Testis (tissue), 2 donors: ENCODE results near the gene ZNF528.

Source experiments
- POLR2A ChIP-seq: fragments of 450-650 bp; IDR thresholded peaks from one replicate; pipeline ENCODE4 v1.6.1; 2017; ENCODE audit warnings: antibody characterized with exemption, mild to moderate bottlenecking, moderate library complexity
- TF ChIP-seq, protein P1 (sequence below), 3 experiments: fragments of 450-650 bp in 2 of 3; fragments of 200-600 bp in 1 of 3; sonication (generic) in 1 of 3; IDR thresholded peaks; one replicate each; pipeline ENCODE4 v1.5.1; 2016 to 2019; ENCODE audit warnings: antibody characterized with exemption in 3 of 3, mild to moderate bottlenecking in 2 of 3, moderate library complexity in 1 of 3

DNA sequence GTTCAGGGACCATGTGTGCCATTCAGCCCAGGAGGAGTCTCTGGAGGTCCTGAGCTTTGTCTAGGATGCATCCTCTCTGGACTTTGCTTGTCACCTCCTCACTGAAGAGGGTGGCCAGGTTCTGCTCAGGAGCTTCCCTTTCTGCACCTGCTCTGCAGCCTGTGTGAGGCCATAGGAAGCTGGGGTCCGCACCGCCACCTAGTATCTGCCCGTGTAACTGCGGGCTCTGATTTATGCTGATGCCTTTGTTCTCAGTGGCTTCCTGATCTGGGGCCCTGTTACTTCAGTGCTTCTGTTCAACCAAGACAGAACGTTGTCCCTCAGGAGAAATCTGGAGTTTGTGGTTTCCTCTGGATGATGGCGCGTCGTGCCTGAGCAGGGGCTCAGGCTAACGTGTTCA is 46.1 kb upstream of the ZNF528 start:
- TF ChIP-seq POLR2A = no peak
- TF ChIP-seq, protein P1, sequence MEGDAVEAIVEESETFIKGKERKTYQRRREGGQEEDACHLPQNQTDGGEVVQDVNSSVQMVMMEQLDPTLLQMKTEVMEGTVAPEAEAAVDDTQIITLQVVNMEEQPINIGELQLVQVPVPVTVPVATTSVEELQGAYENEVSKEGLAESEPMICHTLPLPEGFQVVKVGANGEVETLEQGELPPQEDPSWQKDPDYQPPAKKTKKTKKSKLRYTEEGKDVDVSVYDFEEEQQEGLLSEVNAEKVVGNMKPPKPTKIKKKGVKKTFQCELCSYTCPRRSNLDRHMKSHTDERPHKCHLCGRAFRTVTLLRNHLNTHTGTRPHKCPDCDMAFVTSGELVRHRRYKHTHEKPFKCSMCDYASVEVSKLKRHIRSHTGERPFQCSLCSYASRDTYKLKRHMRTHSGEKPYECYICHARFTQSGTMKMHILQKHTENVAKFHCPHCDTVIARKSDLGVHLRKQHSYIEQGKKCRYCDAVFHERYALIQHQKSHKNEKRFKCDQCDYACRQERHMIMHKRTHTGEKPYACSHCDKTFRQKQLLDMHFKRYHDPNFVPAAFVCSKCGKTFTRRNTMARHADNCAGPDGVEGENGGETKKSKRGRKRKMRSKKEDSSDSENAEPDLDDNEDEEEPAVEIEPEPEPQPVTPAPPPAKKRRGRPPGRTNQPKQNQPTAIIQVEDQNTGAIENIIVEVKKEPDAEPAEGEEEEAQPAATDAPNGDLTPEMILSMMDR (IDR thresholded peaks at IDR 0.05) = no peak
